ENCODE data around the gene PIGO. TPM values are rescaled to one million over a fixed set of nuclear protein-coding genes. Genes with fewer than 3 reads are reported as not detected.
A peak's percentile ranks its signal among the peaks of the same experiment; 100 is the strongest.

Gene PIGO
- total RNA-seq, 1 donor from 2014 or later: 13.3 TPM

DNA sequence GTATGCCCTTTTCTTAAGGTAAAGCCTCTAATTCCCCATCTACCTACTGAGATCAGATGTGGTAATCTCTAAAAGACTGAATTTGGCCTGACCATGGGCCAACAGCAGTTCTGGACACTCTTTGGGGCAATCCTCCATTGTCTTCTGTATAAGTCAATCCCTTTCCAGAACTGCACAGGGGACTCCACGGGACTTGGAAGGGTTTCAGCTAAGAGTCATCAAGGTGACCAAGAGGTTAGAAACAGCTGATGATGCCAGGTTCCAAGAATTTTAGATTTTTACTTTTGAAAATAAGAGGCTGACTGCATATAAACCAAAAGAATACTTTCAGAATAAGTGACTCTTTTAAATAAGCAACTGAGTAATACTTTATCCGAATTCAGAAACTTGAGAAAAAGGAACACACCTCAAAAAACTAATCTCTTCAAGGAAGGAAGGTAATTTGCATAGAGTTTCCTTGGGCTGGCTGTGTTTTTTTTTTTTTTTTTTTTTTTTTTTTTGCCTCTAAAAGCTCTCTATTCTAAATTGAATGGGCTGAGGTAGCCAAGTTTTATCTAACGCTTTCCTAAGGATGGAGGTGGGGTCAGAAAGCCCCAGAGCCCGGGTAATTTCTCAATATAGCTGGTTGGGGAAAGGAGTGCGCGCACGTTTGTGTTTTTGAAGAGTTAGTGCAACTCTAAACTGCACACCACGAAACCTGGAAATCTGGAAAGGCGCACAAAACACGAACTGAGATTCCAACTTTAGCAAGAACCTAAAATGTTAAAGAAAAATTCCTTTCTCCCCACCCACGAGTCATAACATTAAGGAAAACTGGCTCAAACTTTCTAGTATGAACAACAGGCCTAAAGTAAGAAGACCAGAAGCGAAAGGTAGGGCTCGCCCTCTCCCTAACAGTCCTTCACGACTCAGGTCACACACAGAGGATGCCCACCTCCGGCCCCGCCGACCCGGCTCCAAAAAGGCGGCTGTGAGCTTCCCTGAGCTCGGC, 25.3 kb downstream of the PIGO start:
- Histone ChIP-seq H3K27me3 (no peaks in the 10 kb centered on the region), H3K27ac (peak overlapping the region; percentile 96), H3K4me1 (peaks cover 42% of the 10 kb centered on the region), H3K4me3 (peak overlapping the region; percentile 68 to 74), H3K36me3 (peaks cover 0 to 21% of the 10 kb centered on the region in 2 donors), H3K9me3 (no peaks in the 10 kb centered on the region)
- no peak for DNase-seq (ENCODE audit: extremely low spot score in 2 of 2)
- intact Hi-C loops (cut with DNase I): no loop called here
- no peak for TF ChIP-seq POLR2A (IDR thresholded peaks at IDR 0.05)
- TF ChIP-seq, protein P1, sequence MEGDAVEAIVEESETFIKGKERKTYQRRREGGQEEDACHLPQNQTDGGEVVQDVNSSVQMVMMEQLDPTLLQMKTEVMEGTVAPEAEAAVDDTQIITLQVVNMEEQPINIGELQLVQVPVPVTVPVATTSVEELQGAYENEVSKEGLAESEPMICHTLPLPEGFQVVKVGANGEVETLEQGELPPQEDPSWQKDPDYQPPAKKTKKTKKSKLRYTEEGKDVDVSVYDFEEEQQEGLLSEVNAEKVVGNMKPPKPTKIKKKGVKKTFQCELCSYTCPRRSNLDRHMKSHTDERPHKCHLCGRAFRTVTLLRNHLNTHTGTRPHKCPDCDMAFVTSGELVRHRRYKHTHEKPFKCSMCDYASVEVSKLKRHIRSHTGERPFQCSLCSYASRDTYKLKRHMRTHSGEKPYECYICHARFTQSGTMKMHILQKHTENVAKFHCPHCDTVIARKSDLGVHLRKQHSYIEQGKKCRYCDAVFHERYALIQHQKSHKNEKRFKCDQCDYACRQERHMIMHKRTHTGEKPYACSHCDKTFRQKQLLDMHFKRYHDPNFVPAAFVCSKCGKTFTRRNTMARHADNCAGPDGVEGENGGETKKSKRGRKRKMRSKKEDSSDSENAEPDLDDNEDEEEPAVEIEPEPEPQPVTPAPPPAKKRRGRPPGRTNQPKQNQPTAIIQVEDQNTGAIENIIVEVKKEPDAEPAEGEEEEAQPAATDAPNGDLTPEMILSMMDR (IDR thresholded peaks at IDR 0.05): no peak
- no peak for TF ChIP-seq POLR2AphosphoS5 (IDR thresholded peaks at IDR 0.05; ENCODE audit: insufficient read depth in 1 of 2, low read depth in 1 of 2)

DNA sequence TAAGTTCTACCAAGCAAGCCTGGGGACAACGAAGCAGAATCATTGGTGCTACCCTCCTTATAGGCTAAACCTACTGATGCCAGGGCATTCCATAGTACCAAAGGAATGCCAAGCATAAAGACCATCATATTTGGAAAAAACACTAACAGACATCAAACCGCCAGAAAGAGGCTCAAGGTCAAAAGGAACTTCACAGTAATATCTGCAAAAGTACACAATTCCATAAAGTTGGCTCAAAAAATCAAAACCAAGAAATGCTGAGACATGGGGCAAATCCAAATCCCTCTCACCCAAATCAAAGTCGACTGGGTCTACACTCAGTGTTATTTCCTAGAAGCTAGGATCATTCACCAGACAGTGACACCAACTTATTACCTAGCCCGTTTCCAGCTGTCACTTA, 27.4 kb downstream of the PIGO start:
- no peaks in the 10 kb centered on the region for H3K9me3 ChIP-seq
- no peak overlapping the region for H3K4me3 ChIP-seq
- no peak for DNase-seq (ENCODE audit: extremely low spot score in 2 of 2)
- TF ChIP-seq, protein P1 (IDR thresholded peaks at IDR 0.05): no peak
- peaks cover 42% of the 10 kb centered on the region for H3K4me1 ChIP-seq
- H3K27ac ChIP-seq: no peak overlapping the region
- H3K36me3 ChIP-seq: peaks cover 7 to 42% of the 10 kb centered on the region in 2 donors
- no peaks in the 10 kb centered on the region for H3K27me3 ChIP-seq
- intact Hi-C loops (cut with DNase I): no loop called here

DNA sequence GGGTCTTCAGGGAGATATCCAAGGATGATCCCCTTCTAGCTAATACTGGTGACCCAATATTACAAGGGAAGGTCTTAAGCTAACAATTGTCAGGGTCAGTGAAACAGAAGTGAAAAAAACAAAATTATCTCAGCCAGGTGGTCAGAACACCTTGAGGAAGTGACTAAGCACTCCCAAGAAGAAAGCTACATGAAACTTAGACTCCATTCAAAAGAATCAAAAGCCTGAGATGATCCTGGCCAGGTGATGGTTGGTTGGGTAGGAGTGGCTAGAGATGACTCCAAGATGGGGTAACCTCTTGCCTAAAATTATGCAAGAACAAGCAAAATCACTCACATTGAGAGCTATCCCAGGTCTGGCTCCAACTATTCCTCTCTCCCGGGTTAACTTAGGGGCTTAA, 29.3 kb downstream of the PIGO start:
- H3K27ac ChIP-seq: no peak overlapping the region
- intact Hi-C loops (cut with DNase I): no loop called here
- H3K4me3 ChIP-seq: no peak overlapping the region
- TF ChIP-seq, protein P1 (IDR thresholded peaks at IDR 0.05): no peak
- TF ChIP-seq POLR2AphosphoS5 (IDR thresholded peaks at IDR 0.05; ENCODE audit: insufficient read depth in 1 of 2, low read depth in 1 of 2): no peak
- no peak for TF ChIP-seq POLR2A (IDR thresholded peaks at IDR 0.05)
- H3K4me1 ChIP-seq: peaks cover 36% of the 10 kb centered on the region
- H3K9me3 ChIP-seq: no peaks in the 10 kb centered on the region
- peaks cover 7 to 62% of the 10 kb centered on the region in 2 donors for H3K36me3 ChIP-seq
- no peaks in the 10 kb centered on the region for H3K27me3 ChIP-seq
- no peak for DNase-seq (ENCODE audit: extremely low spot score in 2 of 2)

DNA sequence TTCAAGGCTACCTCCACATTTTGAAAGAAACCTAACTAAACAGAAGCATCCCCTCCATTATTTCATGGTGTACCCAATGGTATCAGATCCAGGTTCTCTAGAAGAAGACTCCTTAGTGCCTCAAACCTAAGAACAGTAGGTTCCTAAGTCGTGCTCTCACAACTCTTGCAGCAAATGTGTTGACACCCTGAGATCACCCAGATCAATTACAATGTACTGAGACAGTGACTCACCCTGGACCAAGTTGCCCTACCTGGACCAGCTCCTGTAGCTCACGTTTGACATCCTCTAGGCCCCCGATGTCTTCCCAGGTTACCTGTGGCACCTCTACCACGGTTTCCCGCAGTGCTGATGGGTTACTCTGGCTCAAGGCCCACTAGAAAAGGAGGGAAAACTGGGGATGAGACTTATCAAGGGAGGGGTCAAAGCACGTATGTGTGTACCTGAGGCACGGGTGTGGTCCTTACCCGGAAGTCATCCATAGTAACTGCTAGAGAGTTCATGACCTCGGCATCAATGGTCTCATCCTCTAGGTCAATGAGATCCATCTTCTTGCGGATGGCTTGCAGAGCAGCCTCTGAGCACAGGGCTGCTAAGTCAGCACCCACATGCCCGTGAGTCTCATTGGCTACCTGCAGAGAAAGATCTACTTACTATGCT, 35.7 kb downstream of the PIGO start:
- Histone ChIP-seq H3K4me1 (no peaks in the 10 kb centered on the region), H3K27ac (no peak overlapping the region), H3K27me3 (no peaks in the 10 kb centered on the region), H3K9me3 (no peaks in the 10 kb centered on the region), H3K4me3 (no peak overlapping the region), H3K36me3 (peaks cover 5 to 100% of the 10 kb centered on the region in 2 donors)
- intact Hi-C loops (cut with DNase I): no loop called here
- TF ChIP-seq, protein P1 (IDR thresholded peaks at IDR 0.05): no peak
- TF ChIP-seq POLR2A (IDR thresholded peaks at IDR 0.05): no peak
- TF ChIP-seq POLR2AphosphoS5 (IDR thresholded peaks at IDR 0.05; ENCODE audit: insufficient read depth in 1 of 2, low read depth in 1 of 2): no peak
- no peak for DNase-seq (ENCODE audit: extremely low spot score in 2 of 2)

Data from vagina (tissue), 2 donors.